ENCODE results near the gene RASGRF1.

The RASGRF1 gene

DNA sequence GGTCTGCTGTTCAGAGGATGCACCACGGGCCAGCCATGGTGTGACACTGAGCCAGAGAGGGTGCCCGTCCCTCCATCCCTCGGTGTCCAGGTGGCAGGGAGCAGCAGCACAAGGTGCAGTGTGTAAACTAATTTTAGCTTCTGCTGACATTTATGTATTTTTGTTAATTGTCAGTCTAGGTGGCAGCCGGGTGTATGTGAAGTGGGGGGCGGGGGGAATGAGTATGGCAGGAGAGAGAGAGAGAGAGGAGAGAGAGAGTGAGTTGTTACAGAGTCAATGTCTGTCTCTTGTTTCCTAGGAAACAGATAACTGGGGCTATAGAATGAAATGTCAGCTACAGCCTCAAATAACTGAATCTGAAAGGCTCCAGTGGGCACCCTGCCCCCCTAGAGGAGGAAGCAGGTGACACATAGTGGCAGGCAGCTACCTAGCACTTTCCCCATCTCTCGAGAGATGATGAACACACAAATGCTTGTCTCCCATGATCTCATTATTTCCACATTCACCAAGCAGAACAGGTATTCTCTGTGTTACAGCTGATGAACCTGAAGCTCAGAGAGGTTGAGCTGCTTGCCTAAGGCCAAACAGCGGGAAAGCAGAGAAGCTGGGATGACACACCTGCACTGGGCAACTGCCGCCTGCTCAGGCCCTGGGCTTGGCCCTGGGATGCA lies 24.7 kb downstream of the RASGRF1 start:
- DNase-seq, result peak; percentile 12

DNA sequence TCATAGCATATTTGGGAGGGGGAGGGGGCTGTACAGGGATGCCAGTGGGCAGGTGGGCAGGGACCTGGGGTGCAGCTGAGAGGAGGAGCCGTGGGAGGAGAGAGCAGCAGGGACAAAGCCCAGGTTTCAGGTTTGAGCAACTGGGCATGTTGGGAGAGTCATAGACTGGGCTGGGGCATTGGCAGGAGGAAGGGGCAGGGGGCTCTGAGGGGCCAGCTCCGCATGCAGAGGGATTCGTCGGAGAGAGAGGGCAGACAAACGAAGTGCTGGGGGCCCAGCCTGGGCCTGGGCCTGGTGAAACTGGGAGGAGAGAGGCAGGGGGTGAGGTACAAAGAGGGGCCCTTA lies 25.2 kb downstream of the RASGRF1 start:
- no peak for DNase-seq

DNA sequence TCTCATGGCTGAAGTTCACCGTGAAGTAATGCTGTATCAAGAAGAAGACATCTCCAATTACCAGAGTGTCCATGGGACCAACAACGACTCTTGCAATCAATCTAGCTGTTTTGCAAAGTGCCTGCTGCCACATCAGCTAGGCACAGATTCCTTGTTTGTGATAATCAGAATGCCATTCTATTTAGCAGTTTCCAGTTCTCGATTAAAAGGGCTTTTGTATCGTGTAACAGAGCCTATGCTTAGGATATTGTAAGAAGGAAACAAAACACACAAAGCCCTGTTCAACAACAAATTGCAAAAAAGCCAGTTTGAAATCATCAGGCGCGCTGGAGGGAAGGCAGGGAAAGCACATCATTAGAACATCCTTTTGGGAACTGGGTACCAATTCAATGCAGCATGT lies 26.1 kb downstream of the RASGRF1 start:
- no peak for DNase-seq

DNA sequence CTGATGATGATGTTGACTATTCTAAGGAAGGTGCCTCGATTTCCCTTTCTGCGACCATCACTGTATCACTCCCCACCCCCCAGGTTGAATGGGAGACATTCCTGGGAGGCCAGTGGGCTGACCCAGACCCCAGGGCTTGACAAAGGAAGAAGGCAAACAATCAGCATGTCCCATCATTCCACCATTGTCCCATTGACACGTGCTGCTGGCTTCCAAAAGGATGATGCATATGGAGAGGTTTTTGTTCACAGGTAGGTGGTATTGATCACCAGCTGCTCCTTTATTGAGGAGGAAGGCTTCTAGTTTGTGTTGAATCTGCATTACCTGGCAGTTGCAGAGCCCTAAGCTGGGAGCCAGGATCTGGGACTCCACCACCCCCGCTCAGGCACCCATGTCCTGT lies 30.4 kb downstream of the RASGRF1 start:
- no peak for DNase-seq

DNA sequence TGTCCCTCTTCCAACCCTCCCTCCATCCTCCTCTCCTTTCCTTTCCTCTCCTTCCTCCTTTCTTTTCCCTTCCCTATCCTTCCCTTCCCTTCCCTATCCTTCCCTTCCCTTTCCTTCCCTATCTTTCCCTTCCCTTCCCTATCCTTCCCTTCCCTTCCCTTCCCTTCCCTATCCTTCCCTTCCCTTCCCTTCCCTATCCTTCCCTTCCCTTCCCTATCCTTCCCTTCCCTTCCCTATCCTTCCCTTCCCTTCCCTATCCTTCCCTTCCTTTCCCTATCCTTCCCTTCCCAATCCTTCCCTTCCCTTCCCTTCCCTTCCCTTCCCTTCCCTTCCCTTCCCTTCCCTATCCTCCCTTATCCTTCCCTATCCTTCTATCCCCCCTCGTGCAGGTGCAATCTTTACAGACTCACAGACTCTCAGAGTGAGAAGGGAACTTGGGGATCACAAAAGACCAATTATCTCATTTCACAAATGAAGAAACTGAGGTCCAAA lies 31.5 kb downstream of the RASGRF1 start:
- DNase-seq, result no peak

DNA sequence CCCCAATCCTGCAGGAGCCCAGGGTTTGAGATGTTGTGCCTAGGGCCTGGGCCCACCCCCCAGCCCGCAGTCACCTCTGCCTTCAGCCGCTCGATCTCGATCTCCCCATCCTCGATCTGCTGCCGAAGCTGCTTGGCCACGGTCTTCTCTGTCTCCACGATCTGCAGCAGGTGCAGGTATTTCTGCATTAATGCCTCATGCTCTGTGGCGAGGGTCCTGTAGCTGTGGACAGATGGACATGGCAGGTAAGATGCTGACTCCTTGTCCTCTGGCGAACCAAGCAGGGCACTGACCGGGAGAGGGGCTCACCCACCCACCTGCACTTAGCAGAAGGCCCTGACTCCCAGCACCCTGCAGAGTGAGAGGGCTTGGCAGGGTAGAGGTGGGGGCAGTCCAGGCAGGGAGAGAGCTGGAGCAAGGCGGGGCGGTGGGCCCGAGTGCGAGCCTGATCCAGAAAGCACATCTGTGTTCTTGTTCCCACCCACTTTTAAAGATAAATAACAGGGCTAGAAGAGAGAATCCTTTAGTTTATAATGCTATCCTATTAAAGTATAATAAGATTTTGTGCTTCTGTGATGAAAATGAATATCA lies 32.2 kb downstream of the RASGRF1 start:
- no peak for DNase-seq

DNA sequence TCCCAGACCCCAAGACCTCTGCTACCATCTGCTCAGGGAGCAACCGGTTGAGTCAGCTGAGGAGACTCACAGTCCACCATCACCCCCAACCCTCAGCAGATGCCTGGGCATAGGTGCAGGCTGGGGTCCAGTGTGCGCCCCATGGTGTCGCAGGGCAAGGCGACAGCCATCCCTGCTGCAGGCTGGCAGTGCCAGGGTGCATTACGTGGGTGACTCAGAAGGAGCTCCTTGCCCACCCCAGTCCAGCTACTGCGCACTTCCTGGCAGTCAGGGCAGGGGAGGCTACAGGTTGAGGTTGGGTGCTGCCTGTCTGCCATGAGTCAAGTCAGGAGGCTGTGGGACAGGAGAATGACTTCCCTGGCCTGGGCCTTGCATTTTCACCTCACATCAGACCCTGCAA lies 33.5 kb downstream of the RASGRF1 start:
- DNase-seq, result no peak

DNA sequence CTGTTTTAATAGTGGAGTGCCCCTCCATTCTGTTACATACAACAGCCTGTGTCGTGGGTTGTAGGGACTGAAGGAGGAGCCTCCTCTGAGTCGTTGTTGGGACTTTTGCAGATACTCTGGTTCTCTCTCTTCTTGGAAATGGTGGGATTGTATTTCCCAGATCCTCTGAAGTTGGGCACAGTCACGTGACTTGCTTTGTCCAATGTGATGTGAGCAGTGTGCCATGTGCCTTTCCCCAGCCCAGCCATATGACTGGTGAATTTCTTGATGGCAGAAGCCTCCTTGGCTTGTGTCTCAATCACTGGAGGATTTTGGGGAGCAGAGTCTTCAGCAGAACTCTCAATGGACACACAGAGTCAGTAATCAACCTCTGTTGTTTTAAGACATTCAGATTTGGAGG lies 36.2 kb downstream of the RASGRF1 start:
- no peak for DNase-seq

DNA sequence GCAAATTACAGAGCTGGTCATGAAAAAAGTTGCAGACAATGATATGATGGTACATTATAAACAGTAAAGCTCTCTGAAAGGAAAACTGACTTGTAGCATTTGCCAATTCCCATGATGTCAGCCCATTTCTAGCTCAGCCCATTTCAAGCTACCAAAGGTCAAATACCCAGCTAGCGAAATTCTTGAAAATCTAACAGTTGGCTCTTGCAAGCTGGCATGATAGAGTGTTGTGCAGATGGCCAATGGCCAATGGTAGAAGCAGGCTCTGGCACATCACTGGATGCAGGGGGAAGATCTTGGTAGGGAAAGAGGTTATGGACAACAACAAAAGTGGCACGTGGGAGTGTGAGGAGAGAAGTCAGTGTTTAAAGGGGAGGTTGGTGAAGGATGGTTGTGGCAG lies 36.7 kb downstream of the RASGRF1 start:
- no peak for DNase-seq

DNA sequence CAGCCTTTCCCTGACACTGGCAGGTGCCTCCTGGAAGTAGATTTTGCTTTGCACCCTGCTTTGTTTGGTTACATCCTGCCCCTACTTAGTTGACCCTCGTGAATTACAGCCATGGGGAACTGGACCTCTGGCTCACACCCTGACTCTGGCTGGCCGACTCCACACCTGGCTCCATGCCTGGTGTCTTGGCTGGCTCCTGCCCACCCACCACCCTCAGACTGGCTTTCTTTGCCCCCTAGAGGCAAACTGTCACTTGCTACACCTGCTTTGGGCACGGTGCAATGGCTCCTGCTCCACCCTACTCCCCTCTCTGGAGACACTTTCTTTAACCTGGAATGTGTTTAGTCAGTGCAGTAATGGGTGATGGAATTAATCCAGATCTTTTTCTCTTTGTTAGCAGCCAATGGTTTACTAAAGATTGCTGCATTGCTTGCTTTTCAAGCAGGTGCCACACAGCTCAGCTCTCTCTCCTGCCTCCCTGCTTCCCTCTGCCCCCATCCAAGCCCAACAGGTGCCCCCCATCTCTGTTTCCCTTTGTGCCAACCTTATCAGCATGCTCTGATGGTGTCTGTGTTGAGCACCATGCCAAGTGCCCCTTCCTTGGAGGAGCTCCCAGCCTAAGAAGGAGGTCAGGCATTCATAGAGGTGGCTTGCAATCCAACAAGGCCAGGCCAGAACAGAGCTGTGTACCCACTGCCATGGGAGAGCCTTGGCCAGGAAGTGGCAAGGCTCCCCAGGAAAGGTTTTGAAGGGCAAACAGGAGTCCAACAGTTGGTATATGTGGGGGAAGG lies 38.4 kb downstream of the RASGRF1 start:
- DNase-seq, result peak; percentile 32

DNA sequence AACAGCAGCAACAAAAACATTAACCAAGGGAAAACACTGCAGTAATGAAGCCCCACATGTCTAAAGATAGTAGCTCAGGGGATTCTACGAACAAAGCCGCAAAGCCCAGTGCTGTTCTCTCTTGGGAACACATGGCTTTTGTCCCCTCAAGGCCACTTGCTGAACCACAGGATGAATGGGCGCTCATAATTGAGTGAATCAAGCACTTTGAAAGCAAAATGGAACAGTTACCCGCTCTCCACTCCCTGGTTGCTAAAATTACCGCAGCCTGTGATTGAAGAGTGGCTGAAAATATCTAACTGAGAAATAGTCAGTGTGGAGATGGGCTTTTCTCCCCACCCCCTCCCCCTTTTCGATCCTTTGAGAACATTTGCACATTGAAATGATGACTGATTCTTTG lies 39.6 kb downstream of the RASGRF1 start:
- no peak for DNase-seq

DNA sequence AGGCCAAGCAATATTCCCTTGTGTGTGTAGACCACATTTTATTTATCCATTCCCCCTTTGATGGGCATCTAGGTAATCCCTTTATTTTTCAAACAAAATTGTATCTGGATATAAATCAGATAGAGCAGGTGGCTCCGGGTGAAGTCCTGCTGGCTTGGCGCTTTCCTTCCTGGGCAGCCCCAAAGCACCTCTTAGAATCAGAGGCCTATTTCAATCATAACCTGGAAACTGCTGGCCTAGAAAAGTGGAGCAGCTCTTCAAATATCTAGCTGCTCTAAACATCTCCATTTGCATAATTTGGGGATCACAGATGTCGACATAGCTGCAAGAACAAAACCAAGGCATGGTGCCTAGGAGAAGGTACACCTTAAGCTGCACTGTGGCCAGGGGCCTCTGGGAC lies 40.2 kb downstream of the RASGRF1 start:
- no peak for DNase-seq

DNA sequence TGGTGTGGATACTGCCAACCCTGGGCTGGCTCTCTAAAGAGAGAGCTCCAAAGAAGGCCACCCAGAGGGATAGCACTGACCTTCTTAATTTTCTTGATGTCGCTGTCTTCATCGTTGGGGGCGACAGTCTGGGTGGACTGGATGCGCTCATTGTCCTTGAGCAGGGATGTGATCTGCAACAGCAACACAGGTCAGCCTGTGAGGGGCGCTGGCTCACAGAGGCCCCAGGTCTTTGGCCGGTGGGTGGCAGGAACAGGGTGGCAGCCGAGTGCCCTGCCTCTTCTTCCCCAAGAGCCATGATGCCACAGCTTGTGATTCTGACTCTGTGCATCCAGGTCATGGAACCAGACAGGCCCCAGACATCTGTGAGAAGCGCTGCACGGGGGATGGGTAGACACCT lies 41.2 kb downstream of the RASGRF1 start:
- no peak for DNase-seq

DNA sequence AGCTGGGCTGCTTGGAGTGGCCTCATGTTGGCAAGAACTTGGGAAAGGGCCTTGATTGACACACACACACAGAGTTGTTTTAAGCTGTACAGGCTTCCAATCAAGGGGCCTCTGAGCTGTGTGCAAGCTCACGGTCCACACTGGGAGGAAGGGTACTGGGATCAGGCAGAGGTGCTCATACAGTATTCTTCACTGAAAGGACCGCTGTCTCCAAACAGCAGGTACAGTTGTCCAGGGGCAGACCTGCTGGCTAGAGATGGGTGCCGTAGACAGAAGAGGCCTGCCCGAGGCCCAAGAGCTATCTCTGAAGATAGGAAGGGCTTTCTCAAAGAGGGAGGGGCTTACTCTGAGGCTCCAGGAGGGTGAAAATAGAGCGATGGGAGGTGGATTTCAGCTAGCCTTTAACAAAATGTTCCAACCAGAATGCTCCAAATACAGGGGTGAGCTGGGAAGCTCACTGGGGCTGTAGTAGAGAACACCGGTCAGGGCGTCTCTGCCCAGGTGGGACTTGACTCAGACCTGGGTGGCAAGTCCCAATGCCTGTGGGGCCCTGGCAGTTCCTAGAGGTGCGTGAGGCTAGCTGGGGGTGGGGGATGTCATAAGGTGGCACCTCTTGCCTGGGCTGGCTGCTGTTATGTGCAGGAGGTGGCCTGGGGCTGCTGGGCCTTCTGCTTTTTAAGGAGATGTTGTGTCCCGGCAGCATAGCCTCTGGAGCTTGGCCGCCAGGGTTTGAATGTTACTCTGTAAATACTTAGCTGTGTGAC lies 42.7 kb downstream of the RASGRF1 start:
- DNase-seq, result no peak

DNA sequence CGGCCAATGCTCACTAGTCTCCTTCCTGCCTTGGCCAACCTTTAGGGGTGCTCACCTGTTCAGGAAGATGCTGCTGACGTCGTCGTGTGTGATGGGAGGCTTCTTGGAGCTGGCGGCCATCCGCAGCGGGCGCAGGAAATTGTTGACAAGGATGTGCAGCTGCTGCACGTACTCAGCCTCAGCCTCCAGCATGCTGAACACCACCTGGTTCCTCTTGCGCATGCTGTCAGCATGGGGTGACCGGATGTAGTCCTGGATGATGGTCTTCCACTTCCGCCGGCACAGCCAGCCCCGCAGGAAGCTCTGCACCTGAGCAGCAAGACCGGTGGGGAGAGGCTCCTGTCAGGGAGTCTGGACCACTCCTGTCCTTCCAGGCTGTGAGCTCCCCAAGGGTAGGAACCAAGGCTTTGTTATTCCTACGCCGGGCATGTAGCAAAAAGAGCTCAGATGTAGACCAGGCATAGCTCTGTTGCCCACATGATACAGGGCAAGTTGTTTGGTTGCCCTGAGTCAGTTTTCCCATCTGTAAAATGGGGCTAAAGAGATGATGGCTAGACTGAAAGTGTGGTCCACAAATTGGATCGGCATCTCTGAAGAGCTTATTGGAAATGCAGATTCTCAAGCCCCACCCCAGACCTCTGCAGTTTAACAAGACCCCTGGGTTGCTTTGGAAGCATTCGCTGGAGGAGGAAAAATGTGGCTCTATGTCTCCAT lies 43.7 kb downstream of the RASGRF1 start:
- no peak for DNase-seq

DNA sequence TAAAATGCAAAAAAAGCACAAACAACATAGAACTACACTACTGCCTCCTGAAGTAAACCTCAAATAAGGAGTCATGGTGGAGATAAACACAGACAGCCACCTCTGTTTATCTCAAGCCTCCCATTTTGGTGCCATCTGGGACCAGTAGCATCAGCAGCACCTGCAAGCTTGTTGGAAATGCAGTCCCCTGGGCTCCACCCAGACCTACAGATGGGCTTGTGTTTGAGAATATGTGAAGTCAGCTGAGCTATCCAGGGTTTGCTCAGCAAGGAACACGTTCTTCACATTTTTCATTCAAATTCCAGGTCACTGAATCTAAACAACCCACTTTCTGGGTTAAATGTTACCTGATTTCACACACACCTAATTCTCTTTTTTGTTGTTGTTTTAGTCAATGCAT lies 45.5 kb downstream of the RASGRF1 start:
- DNase-seq, result no peak

DNA sequence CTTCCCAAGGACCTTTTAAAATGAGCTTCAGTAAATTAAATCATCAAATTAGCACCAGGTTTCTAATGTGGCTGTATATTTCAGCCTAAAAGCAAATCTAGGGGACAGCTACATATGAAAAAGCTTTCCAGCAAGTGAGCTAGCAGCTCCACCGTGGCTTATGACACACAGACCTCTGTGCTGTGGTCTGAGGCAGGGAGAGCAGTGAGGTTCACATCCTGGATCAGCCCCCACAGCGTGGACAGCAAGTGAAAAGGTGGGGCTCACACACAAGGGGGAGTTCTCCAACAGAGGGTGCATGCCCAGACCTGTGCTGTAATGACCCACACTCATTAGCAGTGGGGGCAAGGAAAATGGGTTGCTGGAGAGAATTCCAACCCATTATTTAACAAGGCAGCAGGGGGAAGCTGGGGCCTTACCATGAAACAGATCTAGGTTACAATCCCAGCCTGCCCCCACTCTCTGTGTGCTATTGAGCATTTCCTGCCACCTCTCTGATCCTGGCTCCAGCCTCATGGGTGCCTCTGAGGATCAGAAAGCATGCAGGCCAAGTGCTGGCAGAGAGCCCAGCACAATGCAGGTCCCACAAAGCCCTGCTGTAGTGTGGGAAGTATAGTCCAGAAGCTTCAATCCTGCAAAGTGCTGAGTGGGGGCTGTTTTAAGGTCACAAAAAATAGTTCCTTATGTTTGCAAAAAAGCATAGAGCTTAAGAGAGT lies 48.2 kb downstream of the RASGRF1 start:
- no peak for DNase-seq

DNA sequence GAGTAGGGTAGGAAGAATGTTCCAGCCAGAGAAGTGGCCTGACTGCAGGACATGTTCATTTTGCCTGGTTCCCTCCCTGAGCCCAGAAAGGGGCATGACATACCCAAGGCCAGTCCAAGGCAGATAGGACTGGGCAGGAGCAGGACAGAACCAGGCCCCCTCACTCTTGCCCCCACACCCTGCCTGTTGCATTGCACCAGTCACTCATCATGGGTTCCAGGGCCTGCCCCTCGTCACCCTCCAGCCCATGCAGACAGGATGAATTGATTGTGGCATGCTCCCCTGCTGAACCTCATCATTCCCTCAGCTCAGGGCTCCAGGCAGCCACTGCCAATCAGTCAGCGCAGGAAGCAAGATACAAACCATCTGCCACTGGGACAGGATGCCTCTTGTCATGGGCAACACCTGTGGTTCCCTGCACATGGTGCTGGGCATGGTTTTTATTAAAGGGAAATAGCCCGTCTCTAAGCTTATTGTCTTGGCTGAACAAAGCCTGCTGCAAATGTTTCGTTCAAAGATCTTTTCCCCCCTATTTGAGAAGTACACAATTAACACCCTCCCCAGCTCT lies 48.9 kb downstream of the RASGRF1 start:
- no peak for DNase-seq

DNA sequence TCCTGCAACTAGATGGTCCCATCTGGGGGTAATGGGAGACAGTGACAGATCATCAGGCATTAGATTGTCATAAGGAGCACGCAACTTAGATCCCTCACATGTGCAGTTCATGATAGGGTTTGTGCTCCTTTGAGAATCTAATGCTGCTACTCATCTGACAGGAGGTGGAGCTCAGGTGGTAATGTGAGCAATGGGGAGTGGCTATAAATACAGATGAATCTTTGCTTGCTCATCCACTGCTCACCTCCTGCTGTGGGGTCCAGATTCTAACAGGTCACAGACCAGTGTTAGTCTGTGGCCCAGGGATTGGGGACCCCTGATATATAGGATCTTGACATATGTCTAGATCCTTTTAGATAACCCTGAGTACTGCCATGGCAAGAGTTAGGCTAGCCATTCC lies 52.7 kb downstream of the RASGRF1 start:
- no peak for DNase-seq

DNA sequence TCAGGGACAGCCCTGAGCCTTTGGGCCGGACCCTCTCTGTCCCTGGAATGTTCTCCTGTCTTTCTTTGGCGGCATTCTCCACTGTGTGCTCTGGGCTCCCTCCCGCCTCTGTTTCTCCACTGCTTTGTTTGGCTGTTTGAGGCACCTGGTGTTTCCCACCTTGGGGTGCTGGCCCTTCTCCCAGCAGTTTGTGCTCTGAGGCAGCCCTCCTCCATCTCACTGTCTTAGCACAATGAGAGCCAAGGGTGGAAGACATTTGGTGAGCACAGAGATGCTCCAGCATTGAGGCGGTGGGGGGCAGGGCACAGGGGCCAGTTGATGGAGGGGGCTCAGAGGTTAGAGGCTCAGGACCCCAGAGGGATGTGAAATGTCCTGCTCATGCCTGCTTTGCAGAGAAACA lies 54.3 kb downstream of the RASGRF1 start:
- no peak for DNase-seq

DNA sequence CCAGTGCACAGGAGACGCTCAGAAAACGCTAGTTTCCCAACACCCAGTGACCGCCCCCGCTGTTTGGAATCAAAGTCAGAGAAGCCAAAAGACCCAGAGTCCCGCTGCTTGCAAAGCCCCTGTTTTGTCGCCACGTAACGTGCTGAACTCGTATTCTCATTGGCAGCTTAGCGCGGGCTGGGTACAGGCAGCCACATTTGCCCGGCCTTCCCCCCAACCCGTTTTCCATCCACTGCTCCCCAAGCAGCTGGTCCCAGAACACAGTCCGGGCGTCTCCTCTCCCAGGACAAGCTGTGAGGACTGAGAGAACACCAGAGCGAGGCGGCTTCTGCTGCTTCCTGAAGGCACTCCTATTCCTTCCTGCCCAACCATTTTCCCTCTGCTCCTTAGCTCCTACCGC lies 54.8 kb downstream of the RASGRF1 start:
- no peak for DNase-seq

DNA sequence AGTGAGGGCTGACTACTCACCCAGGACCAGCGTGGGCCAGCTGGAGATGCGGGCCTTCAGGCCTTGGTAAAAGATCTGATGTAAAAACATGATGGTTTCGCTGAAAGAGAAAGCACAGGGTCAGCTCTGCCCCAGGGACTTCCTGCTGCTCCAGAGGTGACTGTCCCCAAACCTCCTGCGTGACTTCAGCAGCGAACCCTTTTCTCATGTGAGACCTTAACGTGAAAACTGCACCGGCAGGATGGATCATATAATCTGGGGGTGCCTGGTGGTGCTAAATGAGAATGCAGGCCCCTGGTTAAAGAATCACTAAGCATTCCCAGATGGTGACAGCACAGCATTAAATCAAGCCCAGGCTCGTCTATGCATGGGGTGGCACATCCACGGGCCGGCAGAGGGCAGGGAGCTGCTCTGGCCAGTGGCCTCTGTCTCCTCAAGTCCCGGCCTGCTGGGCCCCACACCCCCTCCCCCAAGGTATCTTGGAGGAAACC lies 55.4 kb downstream of the RASGRF1 start:
- DNase-seq, result no peak
